Tibial artery (tissue), 4 donors: ENCODE results near the gene NAA10.

ENCODE experiments used
- DNase-seq, 2 donors: peaks; one replicate each; pipeline ENCODE4 v3.0.0-alpha.2; 2019
- H3K27ac ChIP-seq, 2 donors: fragments of 200-600 bp; sonication (generic) in 1 of 2; 1 replicate in 1 of 2; 2 replicates in 1 of 2; pipeline ENCODE4 v1.5.1; 2018 to 2019; ENCODE audit warnings: mild to moderate bottlenecking in 1 of 2
- H3K27me3 ChIP-seq, 2 donors: fragments of 200-600 bp; sonication (generic) in 1 of 2; one replicate each; pipeline versions ENCODE4 v1.5.1 to v1.6.0; 2016 to 2019
- H3K36me3 ChIP-seq, 3 donors: fragments of 200-600 bp; sonication (generic) in 2 of 3; one replicate each; pipeline ENCODE4 v1.5.1; 2016 to 2019; ENCODE audit warnings: mild to moderate bottlenecking in 2 of 3
- H3K4me1 ChIP-seq, 4 donors: fragments of 200-600 bp; sonication (generic) in 2 of 4; 1 replicate in 3 of 4; 2 replicates in 1 of 4; pipeline ENCODE4 v1.5.1; 2016 to 2019
- H3K4me3 ChIP-seq, 2 donors: fragments of 200-600 bp; sonication (generic) in 1 of 2; 1 replicate in 1 of 2; 2 replicates in 1 of 2; pipeline ENCODE4 v1.5.1; 2018 to 2019; ENCODE audit warnings: mild to moderate bottlenecking in 2 of 2
- H3K9me3 ChIP-seq, 3 donors: fragments of 200-600 bp; sonication (generic) in 1 of 3; one replicate each; pipeline ENCODE4 v1.5.1; 2016 to 2019
- intact Hi-C: fragments of 100-400 bp; cut with DNase I; formaldehyde crosslinking; loops from one replicate; pipeline ENCODE4 v1.15.0; 2023; ENCODE audit warnings: low total_unique reads
- TF ChIP-seq, protein P1 (sequence below), 2 experiments: fragments of 200-600 bp in 1 of 2; fragments of 450-650 bp in 1 of 2; IDR thresholded peaks; one replicate each; pipeline ENCODE4 v1.5.1; 2017 to 2019; ENCODE audit warnings: antibody characterized with exemption in 2 of 2, mild to moderate bottlenecking in 1 of 2, moderate library complexity in 1 of 2

NAA10 gene

GRCh38 chrX:153954558-153955227 is 19.9 kb upstream of the NAA10 start:
- Histone ChIP-seq H3K9me3 (no peaks in the 10 kb centered on the region), H3K27me3 (no peaks in the 10 kb centered on the region), H3K36me3 (peaks cover 19 to 94% (median 90%) of the 10 kb centered on the region in 3 donors), H3K4me1 (peaks cover 0 to 15% (median 10%) of the 10 kb centered on the region in 4 donors), H3K27ac (peak overlapping the region; percentile 85 to 88), H3K4me3 (peak overlapping the region in 1 of 2 donors; percentile 39)
- TF ChIP-seq, protein P1, sequence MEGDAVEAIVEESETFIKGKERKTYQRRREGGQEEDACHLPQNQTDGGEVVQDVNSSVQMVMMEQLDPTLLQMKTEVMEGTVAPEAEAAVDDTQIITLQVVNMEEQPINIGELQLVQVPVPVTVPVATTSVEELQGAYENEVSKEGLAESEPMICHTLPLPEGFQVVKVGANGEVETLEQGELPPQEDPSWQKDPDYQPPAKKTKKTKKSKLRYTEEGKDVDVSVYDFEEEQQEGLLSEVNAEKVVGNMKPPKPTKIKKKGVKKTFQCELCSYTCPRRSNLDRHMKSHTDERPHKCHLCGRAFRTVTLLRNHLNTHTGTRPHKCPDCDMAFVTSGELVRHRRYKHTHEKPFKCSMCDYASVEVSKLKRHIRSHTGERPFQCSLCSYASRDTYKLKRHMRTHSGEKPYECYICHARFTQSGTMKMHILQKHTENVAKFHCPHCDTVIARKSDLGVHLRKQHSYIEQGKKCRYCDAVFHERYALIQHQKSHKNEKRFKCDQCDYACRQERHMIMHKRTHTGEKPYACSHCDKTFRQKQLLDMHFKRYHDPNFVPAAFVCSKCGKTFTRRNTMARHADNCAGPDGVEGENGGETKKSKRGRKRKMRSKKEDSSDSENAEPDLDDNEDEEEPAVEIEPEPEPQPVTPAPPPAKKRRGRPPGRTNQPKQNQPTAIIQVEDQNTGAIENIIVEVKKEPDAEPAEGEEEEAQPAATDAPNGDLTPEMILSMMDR (IDR thresholded peaks at IDR 0.05): no peak
- no peak for DNase-seq
- intact Hi-C loops: loop anchor here (5.0 to 10.0 kb wide), 2 partner anchors 187 to 1000 kb away; no protein-coding TSS in a partner anchor

- Histone ChIP-seq H3K4me1 (peaks cover 0 to 15% (median 10%) of the 10 kb centered on the region in 4 donors), H3K27me3 (no peaks in the 10 kb centered on the region), H3K9me3 (no peaks in the 10 kb centered on the region), H3K36me3 (peaks cover 16 to 94% (median 89%) of the 10 kb centered on the region in 3 donors), H3K27ac (peak overlapping the region; percentile 85 to 88), H3K4me3 (peak overlapping the region; percentile 12 to 39)
- intact Hi-C loops: loop anchor here (5.0 to 10.0 kb wide), 2 partner anchors 187 to 999 kb away; no protein-coding TSS in a partner anchor
- TF ChIP-seq, protein P1 (IDR thresholded peaks at IDR 0.05): no peak
- DNase-seq: no peak
These were observed 19.2 kb upstream of the NAA10 start for GRCh38 chrX:153953892-153954557.

- H3K27ac ChIP-seq: peak overlapping the region; percentile 85 to 88
- peaks cover 16 to 94% (median 87%) of the 10 kb centered on the region in 3 donors for H3K36me3 ChIP-seq
- peaks cover 0 to 15% (median 10%) of the 10 kb centered on the region in 4 donors for H3K4me1 ChIP-seq
- DNase-seq: peak; percentile 56 to 83
- no peaks in the 10 kb centered on the region for H3K9me3 ChIP-seq
- TF ChIP-seq, protein P1 (IDR thresholded peaks at IDR 0.05): peak; percentile 94 to 95
- H3K27me3 ChIP-seq: no peaks in the 10 kb centered on the region
- intact Hi-C loops: loop anchor here (5.0 to 10.0 kb wide), 2 partner anchors 186 to 999 kb away; no protein-coding TSS in a partner anchor
- peak overlapping the region; percentile 12 to 39 for H3K4me3 ChIP-seq
These were observed 18.5 kb upstream of the NAA10 start for GRCh38 chrX:153953342-153953830.

GRCh38 chrX:153952373-153953026 is 17.7 kb upstream of the NAA10 start:
- Histone ChIP-seq H3K4me3 (no peak overlapping the region), H3K4me1 (peaks cover 0 to 15% (median 10%) of the 10 kb centered on the region in 4 donors), H3K36me3 (peaks cover 16 to 86% (median 82%) of the 10 kb centered on the region in 3 donors), H3K27me3 (no peaks in the 10 kb centered on the region), H3K27ac (peak overlapping the region; percentile 85 to 88), H3K9me3 (no peaks in the 10 kb centered on the region)
- DNase-seq: no peak
- TF ChIP-seq, protein P1 (IDR thresholded peaks at IDR 0.05): no peak
- intact Hi-C loops: loop anchor here (5.0 to 10.0 kb wide), 2 partner anchors 185 to 998 kb away; no protein-coding TSS in a partner anchor

DNA sequence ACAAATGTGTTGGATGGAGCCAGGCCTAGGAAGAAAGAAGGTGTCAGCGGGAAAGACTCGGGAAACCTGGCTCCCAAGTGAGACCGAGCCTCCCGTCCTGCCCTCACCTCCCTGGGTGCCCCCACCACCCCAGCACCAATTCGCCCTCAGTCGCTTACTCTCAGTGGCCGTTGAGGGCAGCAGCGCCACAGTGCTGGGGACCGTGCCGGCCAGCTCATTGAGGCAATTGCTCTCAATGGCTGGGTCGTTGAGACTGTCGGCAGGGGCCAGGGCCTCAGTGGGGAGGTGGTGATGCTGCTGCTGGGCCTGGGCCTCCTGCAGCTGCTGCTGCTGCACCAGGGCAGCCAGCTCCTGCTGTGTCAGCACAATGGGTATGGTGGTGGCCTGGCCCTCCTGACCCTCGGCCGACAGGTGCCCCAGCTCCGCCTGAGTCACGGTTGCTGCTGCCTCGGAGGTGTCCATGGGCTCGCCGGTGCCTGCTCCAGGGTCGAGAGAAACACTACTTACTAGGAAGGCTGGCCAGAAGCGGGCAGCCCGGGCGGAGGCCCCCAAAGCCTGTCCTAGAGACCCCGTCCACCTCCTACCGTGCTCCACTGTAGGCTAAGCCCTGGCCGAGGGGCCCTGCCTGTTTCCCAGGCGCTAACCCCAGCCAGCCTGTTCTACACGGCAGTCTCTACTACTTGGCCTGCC is 17.0 kb upstream of the NAA10 start:
- Histone ChIP-seq H3K9me3 (no peaks in the 10 kb centered on the region), H3K27ac (peak overlapping the region; percentile 85 to 88), H3K36me3 (peaks cover 16 to 79% (median 75%) of the 10 kb centered on the region in 3 donors), H3K4me3 (no peak overlapping the region), H3K27me3 (no peaks in the 10 kb centered on the region), H3K4me1 (peaks cover 0 to 17% (median 11%) of the 10 kb centered on the region in 4 donors)
- no peak for DNase-seq
- TF ChIP-seq, protein P1 (IDR thresholded peaks at IDR 0.05): no peak
- intact Hi-C loops: loop anchor here (5.0 to 10.0 kb wide), 2 partner anchors 185 to 997 kb away; no protein-coding TSS in a partner anchor
